CD4-positive, alpha-beta T cell treated with Interferon alpha-2 for 1 hour (primary cell): ENCODE results near the gene SLC34A3.
A peak's percentile ranks its signal among the peaks of the same experiment; 100 is the strongest.

Experiments
- DNase-seq, 2 donors: peaks; one replicate each; pipeline ENCODE4 v3.0.0-alpha.2; 2020 to 2022

The SLC34A3 gene

DNA sequence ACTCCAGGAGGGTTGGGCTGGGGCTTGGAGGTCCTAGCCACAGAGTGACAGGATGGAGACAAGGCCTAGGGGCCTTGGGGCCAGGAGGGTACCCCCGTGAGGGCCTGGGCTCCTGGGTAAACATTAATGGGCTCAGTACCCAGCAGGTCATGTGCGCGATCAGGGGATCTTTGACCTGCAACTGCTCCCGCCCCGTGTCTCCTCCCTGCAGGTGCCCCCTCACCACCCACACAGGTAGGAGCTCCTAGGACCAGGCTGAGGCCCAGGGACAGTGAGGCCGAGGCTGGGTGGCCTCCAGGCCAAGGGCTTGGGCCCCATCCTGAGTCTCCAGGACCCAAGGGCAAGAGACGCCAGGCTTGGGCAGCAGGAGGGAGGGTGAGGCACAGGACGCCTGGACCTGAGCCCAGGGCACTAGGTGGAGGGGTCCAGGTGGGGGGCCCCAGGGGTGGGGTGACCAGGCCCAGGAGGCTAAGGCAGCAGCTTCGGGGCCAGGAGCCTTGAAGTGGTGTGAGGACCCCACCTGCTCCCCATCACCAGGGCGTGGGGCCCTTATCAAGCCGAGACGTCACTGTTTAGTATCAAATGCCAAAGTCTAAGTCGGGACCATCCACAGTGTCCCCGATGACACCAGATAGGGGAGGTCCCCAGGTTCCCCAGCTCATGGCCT is at the start of gene SLC34A3:
Gene SLC34A3 (plus strand): TSS at position 197 of the 667 bp plus-strand sequence. CDS start 802 bp downstream, outside the sequence.
- DNase-seq = no peak

DNA sequence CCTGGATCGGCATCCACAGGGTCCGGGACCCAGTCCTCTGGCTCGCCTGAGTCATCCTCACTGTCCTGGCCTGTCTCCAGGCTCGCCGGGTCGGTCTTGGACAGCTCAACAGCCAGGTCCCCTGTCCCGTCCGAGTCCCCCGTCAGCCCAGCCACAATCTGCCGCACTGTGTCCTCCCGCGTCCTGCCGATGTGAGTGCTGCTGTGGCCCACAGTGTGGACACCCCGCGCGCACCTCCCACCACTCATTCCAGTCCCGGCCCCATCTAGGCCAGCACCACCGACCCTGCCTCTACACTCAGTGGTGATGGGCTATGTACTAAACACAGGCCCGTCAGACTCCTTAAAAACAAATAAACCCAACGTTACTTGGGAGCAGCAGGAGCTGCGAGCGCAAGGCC is 49.0 kb upstream of the SLC34A3 start:
- DNase-seq = no peak

DNA sequence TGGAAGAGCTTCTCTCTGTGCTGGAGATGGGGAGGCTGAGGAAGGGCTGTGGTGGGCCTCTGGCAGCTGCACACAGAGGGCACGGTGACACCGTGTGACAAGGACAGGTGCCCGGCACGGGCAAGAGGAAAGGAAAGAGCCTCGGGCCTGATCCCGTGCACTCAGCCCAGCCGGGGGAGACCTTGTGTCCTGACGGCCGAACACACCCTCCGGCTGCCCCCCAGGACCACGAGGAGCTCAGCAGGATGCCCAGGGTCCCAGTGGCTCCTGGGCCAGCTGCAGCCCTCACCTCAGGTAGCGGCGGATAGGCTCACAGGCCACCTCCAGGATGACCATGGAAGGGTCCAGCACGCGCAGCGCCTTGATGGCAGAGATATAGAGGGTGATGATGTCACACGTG is 47.9 kb upstream of the SLC34A3 start:
- DNase-seq = no peak

DNA sequence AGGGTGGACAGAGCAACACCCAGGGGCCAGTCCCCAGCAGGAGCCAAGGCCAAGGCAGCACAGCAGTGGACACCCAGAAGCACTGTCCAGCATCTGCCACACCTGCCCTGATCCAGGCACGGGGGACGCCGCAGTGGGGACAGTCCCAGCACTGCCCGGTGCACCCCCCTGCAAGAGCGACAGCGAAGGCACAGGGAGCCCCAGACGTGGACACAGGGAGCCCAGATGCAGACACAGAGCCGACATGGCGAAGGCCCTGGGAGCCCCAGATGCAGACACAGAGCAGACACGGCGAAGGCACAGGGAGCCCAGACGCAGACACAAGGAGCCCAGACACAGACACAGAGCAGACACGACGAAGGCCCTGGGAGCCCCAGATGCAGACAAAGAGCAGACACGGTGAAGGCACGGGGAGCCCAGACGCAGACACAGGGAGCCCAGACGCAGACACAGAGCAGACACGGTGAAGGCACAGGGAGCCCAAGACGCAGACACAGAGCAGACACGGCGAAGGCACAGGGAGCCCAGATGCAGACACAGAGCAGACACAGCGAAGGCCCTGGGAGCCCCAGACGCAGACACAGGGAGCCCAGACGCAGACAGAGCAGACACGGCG is 46.6 kb upstream of the SLC34A3 start:
- no peak for DNase-seq

DNA sequence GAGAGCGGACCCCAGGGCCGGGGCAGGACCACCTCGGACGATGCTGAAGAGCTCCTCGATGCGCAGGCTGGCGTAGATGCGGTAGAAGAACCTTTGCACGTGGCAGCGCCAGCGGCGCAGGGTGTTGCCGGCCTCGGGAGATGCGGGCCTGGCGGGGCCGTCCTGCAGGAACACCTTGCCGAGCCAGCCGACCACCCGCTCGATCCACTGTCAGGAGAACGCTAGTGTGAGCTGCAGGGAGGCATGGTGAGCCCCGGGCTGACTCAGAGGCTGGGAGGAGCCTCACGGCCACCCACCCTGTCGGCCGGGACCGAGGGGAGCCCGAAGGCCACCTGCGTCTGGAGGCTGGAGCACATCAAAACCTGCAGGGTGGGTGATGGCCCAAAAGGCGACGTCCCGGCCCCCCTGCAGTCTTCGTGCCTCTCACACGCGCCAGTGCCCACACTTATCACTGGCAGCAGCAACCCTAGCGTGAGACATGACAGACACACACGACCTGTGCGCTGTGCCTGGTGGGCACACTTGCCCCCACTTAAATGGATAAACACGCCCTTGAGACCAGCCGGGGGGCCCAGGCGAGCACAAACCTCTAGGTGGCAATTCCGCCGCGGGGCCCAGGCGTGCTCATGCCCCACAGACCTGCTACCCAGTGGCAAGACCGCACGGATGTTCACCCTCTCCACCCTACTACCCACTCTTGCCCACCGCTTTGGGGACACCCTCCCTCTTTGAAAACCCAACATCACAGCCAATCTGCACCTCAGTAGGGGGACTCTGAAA is 45.6 kb upstream of the SLC34A3 start:
- no peak for DNase-seq

DNA sequence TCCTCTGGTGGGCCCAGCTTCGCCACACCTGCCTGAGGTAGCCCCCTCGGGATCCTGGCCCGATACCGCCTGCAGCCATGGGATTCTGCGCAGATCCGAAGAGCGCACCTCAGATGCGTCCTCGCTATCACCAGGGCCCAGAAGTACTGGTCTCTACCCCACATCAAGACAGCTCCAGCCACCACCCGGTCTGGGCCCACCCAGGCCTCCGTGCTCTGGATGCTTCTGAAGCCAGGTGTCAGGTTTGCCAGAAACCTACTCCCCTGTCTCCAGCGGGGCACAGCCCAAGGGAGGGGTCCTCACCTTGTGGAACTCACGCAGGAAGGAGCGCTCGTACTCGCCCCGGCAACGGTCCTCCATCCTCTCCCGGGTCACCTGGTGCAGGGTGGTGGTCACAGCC is 44.8 kb upstream of the SLC34A3 start:
- no peak for DNase-seq

DNA sequence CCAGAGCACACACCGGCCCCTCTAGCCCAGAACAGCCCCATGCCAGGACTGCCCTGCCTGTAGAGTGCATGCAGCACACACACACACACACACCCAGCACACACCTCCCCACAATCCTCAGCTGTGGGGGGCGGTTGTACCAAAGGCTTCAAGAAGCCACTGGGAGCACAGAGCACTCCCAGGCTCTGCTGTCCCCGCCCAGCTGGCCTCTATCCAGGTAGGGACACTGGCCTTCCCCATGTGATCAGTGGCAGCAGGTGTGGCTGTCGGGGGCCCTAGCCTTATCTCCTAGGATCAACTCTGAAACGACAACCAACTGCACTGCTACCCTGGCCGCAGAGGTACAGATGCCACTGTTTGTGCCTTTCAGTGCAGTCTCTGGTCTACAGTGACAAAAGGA is 44.3 kb upstream of the SLC34A3 start:
- DNase-seq = no peak

DNA sequence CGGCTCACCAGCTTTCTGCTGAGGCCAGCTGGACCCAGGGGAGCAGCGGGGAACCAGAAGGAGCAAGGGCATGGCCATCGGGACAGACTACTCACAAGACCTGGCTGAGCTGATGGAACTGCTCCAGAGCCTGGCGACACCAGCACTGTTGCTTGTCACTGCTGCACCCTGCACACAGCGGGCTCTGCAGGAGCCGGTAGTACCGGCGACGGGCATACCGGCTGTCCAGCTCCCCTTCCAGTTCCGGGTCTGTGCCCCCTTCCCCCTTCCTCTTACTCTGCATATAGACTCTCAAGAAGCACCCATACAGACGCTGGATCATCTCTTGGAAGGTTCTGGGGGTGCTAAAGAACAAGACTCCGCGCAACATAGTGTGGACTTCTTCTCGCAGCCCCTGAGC is 43.3 kb upstream of the SLC34A3 start:
- no peak for DNase-seq

DNA sequence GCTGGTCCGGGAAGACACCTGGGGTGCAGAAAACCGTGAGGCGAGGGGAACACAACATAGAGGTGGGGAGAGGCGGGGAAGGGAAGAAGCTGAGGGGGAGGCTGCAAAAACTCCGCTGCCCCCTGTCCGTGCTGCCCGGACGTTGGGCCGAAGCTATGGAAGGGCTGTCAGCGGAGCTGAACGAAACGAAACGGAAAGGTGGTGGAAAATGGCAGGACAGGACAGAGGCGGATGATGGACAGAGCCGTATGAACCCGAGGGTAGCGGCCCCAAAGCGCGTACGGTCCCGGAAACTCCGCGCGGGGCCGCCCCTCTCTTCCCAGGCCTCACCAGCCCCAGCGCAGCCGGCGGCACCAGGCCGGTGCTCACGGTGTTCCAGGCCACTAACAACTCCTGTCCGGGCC is 42.6 kb upstream of the SLC34A3 start:
- no peak for DNase-seq

DNA sequence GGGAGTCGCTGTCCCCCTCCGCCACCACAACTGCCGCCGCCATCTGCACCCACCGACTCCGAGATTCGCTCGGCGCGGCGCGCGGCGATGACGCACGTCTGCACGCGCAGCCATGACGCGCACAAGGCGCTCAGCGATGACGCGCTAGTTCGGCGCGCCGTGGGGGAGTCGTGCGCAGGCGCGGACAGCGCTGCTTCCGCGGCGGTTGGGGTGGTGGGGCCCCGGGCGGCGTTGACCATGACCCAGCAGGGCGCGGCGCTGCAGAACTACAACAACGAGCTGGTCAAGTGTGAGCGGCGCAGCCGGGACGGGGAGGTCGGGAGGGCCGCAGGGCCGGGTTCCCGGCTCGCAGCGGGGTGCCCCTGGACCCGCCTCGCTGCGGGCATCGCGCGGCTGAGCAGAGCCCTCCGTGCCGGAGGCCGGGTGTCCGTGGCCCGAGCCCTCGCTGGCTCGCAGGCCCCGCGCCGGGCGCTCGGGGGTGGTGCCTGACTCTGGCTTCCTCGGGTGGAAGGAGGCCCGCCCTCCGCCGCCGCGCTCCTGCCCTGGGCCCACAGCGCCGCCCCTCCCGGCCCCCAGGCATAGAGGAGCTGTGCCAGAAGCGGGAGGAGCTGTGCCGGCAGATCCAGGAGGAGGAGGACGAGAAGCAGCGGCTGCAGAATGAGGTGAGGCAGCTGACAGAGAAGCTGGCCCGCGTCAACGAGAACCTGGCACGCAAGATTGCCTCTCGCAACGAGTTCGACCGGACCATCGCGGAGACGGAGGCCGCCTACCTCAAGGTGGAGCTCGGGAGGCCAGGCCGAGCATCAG is 42.0 kb upstream of the SLC34A3 start, which contains the start of the genes ANAPC2 and SSNA1:
Gene ANAPC2 (minus strand): TSS at position 71 of the 807 bp plus-strand sequence. CDS start 28 bp downstream, at position 43.
Gene SSNA1 (plus strand): TSS at position 187 of the 807 bp plus-strand sequence. CDS start 51 bp downstream, at position 238.
- peak; percentile 91 to 94 for DNase-seq

DNA sequence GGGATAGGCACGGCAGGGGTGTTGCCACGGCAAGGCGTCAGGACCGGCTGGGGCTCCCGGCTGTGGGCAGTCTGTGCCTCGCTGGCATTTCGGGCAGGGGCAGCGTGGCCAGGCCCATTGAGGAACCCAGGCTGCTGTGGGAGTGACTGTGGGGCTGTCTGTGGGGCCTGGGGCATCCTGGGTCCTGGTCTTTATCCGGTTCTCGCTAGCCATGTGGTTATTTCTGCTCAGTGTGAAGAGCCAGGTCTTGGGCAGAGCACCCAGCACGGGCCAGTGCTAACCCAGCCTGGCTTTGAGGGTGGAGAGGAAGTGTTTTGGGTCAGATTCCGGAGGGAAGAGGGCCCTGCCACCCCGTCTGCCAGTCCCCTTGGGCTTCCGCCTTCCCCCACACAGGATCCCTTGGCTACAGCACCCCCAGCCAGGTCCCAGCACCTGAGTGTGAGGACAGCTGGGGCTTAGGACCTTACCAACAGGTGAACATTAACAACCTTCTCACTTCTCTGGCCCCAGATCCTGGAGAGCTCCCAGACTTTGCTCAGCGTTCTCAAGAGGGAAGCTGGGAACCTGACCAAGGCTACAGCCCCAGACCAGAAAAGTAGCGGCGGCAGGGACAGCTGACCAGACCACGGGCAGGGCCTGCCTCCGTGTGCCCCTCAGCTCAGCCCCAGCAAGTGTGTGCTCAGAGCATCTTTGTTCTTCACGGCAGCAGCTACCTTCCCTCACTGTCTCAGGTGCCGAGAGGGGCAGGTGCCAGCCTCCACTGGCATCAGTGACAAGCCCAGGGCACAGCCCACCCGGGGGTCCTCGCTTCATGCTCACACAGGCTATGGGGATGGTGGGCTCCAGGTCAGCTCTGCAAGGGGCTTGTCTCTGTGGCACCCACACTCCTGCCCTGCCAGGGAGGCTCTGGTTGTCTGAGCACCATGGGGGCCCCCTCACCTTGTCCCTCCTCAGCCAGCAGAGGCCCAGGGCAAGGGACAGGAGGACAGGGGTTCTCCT is 41.1 kb upstream of the SLC34A3 start:
- no peak for DNase-seq

DNA sequence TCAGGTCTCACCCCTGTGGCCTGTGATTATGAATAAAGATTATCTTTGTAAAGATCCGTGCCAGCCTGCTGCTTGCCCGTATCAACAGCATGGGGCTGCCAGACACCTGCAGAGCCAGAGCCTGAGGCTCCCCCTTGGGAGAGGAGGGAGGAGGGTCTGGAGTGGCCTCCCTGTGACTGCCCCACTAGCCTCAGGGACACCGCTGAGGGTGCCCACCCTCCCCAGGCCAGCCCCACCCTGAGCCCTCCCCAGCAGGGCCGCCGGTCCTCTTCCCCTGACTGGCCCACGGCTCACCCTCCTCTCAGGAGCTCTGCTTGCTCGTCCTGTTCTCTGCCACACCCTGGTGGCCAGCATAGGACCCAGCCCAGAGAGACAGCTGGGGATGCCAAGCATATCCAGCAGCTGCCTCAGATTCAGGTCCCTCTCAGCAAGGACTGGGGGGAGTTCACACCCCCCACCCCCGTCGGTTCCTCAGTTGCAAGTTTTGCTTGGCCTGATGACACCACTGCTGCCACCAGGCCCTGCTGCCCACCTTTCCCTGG is 40.3 kb upstream of the SLC34A3 start:
- DNase-seq = no peak

DNA sequence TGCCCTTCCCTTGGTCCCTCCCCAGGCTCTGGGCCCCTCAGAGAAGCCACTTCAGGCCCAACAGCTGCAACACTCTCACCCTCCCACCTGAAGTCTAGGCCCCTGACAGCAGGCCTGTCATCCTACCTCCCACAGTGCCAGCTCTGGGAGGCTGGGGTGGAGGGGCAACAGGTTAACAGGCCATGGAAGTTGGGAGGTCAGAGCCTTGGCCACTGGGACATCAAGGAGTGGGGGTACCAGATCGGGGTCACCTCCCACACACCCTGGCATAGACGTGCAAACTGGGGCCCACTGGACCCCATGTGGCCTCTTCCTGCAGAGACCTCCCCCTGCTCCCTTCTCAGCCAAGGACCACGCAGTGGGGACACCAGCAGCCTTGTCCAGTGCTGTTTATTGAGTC is 39.5 kb upstream of the SLC34A3 start:
- DNase-seq = no peak

DNA sequence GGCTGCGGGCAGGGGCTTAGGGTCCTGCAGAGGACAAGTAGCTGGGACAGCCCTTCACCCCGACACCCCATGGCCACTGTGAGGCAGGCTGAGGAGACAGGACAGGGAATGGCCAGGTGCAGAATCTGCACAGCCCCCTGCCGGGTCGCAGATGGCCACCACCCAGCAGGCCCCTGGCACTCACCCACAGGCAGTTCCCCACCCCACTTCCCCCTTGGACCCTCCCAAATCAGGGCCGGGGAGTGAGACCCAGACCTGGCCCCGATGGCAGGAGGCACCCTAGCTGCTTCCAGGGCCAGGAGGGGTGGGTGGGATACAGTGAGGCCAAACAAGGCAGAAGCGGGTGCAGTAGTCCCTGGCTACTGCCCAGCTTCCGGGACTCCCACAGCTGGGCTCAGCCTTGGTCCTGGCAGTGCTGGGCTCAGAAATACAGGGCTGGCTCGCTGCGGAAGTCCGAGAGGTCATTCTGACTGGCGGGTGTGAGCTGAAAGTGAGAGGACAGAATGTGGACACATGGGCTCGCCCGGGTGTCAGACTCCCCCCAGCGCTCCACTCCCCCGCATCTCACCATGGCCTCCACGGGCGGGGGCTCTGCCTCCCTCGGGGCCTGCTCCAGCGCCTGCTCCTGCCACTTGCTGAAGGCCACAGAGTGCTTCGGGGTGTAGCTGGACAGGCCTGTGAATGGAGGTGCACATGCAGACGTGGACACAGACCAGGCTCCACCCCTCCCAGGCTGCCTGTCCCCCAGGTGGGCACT is 38.8 kb upstream of the SLC34A3 start:
- DNase-seq = no peak

DNA sequence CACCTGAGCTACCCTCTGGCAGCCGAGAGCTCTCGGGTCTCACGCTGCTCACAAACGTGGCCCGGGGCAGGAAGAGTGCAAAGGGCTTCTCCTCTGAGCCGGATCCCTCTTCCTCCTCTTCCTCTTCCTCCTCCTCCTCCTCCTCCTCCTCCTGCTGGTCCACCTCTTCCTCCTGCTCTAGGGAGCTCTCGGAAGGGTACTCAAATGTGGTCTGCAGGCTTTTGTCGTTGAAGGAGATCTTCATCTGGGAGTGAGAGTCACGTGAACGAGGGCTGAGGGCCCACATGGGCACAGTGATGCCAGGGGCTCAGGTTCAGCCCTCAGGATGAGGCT is 38.3 kb upstream of the SLC34A3 start:
- no peak for DNase-seq

DNA sequence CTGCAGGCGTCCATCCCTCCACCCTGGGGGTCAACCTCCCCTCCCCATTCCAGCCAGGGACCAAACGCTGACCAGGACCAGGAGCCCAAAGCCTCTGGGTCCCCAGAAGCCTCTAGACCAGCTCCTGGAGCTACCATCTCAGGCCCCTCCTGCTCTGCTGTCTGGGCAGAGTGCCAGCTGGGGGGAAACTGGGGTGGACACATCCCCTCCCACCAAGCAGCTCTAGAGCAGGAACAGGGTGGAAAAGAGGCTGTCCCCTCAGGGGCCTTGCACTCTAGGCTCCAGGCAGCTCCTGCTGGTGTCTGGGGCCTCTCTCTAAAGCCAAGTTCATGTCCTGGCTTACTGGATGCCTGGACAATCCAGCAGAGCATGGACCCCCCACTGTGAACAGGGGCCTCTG is 37.8 kb upstream of the SLC34A3 start:
- no peak for DNase-seq

DNA sequence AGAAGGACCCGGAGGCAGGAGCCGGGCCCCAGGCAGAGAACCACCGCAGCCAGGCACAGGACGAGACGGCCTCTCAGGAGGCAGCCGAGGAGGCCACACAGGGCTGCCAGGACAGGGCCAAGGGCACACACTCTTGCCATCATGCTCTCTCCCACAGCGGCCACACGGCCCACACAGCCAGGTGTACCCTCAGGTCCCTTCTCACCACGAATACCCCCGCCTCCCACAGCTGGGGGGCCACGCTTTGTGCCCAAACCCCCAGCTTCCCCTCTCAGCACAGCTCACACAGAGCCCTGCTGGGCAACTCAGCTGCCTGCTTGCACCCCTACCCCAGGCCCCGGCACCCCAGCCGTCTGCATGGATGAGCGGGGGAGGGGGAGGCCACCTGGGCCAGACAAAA is 36.9 kb upstream of the SLC34A3 start:
- DNase-seq = no peak

DNA sequence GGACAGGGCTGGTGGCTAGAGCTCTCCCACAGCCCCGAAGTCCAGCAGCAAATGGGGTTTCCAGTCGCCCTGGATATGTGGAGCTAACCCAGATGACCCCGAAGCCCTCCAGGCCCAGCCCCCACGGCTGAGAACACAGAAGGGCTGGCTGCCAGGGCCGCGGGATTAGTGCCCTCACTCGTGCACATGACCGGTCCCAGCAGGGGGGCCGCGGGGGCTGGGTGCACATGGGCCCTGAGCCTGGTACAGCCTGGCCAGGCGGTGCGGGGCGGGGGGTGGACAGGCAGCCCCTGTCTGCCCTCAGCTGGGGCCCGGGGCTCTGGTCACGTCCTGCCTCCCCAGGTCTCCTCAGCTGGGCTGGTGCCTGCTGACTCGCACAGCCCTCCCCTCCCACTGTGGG is 36.3 kb upstream of the SLC34A3 start:
- no peak for DNase-seq

DNA sequence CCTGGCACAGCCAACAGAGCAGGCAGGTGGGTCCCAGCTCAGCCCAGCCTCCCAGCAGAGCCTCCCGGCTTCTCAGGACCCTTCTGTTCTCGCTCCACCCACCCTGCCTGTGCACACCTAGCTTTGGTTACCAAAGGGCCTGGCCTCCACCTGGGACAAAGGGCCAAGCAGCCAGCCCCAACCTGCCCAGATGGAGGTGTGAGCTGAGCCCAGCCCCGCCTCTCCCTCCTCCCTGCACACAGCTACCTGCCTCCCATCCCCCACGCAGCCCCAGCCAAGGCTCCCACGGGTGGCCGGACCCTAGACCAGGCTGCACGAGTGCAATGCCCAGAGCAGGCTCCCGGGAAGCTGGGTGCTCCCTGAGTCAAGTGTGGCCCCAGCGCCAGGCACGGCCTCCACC is 35.8 kb upstream of the SLC34A3 start:
- DNase-seq = no peak

DNA sequence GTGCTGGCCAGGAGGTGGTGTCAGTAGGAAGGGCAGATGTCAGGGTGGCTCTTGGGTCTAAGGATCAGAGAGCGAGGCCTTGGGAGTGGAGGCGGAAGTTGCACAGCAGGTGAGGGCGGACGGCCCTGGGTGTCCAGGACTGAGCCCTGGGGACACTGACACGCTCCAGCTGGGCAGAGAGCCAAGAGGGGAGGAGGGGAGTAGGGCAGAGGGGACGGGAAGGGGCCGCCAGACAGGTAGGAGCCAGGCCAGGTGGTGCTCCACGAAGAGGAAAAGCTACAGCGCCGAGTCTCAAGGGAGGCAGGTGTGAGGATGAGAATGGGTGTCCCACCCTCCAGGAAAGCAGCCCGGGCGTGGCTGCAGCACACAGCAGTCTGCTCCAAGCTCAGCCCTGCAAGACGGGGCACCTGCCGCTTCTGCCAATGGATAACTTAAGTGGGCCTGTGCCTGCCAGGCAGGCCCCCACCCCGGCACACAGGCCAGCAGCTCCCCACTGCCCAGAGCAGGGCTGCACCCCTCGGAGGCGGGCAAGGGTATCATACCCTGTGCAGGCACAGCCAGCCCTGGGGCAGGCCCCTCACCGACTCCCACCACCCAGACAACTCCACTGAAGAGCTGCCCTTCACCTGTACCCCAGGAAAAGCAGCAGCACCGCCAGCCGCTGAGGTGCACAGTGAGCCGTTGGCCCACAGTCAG is 35.0 kb upstream of the SLC34A3 start:
- no peak for DNase-seq
